ACHN (cell line): Measurements from ENCODE around the gene MYO16.

Experiments
- DNase-seq: peaks from one replicate; pipeline ENCODE4 v3.0.0-alpha.2; 2015
- in situ Hi-C: cut with HindIII; loops from 2 replicates; pipeline ENCODE4 v1.10.0; 2017; ENCODE audit warnings: low sequenced_read_pairs, low pct_ligation_motif_present, low pct_unique_long_range_greater_than_20kb

MYO16 gene

GRCh38 chr13:108629181-108629752, at the start of gene MYO16:
Gene MYO16, plus strand, starts transcription at chr13:108629611. Its CDS starts 234 bp downstream, at chr13:108629845.
- no peak for DNase-seq
- in situ Hi-C loops, result no loop called here

- no peak for DNase-seq
- in situ Hi-C loops, result no loop called here
Measured at GRCh38 chr13:108586826-108587225, 42.6 kb upstream of the MYO16 start.

GRCh38 chr13:108588516-108588915, 40.9 kb upstream of the MYO16 start:
- DNase-seq, result no peak
- in situ Hi-C loops, result no loop called here

- DNase-seq, result no peak
- in situ Hi-C loops, result no loop called here
Measured at GRCh38 chr13:108594153-108594552, 35.3 kb upstream of the MYO16 start.

- no peak for DNase-seq
Measured at GRCh38 chr13:108595436-108596274, 33.8 kb upstream of the MYO16 start.

GRCh38 chr13:108597943-108598342, 31.5 kb upstream of the MYO16 start:
- no peak for DNase-seq
- in situ Hi-C loops, result no loop called here

More at GRCh38 chr13:108595436-108596274, 33.8 kb upstream of the MYO16 start:
- in situ Hi-C loops, result no loop called here

- in situ Hi-C loops, result no loop called here
- DNase-seq, result no peak
Measured at GRCh38 chr13:108606424-108606823, 23.0 kb upstream of the MYO16 start.

- in situ Hi-C loops, result no loop called here
- DNase-seq, result peak; percentile 3
Measured at GRCh38 chr13:108609353-108609752, 20.1 kb upstream of the MYO16 start.

GRCh38 chr13:108610507-108610906, 18.9 kb upstream of the MYO16 start:
- DNase-seq, result no peak
- in situ Hi-C loops, result no loop called here

GRCh38 chr13:108615241-108615640, 14.2 kb upstream of the MYO16 start:
- no peak for DNase-seq
- in situ Hi-C loops, result no loop called here

- in situ Hi-C loops, result no loop called here
- DNase-seq, result no peak
Measured at GRCh38 chr13:108618233-108618632, 11.2 kb upstream of the MYO16 start.

GRCh38 chr13:108621462-108621861, 7.9 kb upstream of the MYO16 start:
- in situ Hi-C loops, result no loop called here
- no peak for DNase-seq

GRCh38 chr13:108624108-108624507, 5.3 kb upstream of the MYO16 start:
- in situ Hi-C loops, result no loop called here
- no peak for DNase-seq

- in situ Hi-C loops, result no loop called here
- no peak for DNase-seq
Measured at GRCh38 chr13:108624979-108625378, 4.4 kb upstream of the MYO16 start.

- in situ Hi-C loops, result no loop called here
- no peak for DNase-seq
Measured at GRCh38 chr13:108629988-108630387, 577 bp downstream of the MYO16 start.

- in situ Hi-C loops, result no loop called here
Measured at GRCh38 chr13:108632649-108633167, 3.3 kb downstream of the MYO16 start.

GRCh38 chr13:108638901-108639300, 9.5 kb downstream of the MYO16 start:
- in situ Hi-C loops, result no loop called here
- no peak for DNase-seq

More at GRCh38 chr13:108632649-108633167, 3.3 kb downstream of the MYO16 start:
- DNase-seq, result no peak

GRCh38 chr13:108643646-108644353, 14.4 kb downstream of the MYO16 start:
- in situ Hi-C loops, result no loop called here
- no peak for DNase-seq

- DNase-seq, result no peak
- in situ Hi-C loops, result no loop called here
Measured at GRCh38 chr13:108645376-108645775, 16.0 kb downstream of the MYO16 start.
